ENCODE results near the gene FSTL5. TPM values are rescaled to one million over a fixed set of nuclear protein-coding genes. Genes with fewer than 3 reads are reported as not detected.

The FSTL5 gene
- total and polyA plus RNA-seq, 2 of the 8 experiments (the other 6 are each of a cell fraction or from before 2014, with no cell fraction given), result 0.09 to 0.32 TPM

DNA sequence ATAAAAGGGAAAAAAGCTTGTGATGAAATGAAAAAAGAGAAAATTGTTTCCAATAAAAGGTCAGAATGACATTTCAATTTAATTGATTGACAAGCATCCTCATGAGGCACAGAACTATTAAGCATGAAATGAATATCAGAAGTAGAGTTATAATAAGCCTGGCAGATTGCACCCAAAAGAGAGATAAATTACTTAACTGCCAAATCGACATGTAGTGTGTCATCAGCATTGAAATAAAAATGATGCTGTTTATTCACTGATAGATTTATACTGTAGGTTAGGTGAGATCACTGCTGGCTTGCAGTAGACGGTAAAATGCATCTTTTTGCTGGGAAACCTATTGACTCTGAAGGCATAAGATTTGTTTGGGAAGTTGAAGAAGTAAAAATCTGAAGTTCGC, 507.2 kb downstream of the FSTL5 start (continued):
- TF ChIP-seq, protein P1, sequence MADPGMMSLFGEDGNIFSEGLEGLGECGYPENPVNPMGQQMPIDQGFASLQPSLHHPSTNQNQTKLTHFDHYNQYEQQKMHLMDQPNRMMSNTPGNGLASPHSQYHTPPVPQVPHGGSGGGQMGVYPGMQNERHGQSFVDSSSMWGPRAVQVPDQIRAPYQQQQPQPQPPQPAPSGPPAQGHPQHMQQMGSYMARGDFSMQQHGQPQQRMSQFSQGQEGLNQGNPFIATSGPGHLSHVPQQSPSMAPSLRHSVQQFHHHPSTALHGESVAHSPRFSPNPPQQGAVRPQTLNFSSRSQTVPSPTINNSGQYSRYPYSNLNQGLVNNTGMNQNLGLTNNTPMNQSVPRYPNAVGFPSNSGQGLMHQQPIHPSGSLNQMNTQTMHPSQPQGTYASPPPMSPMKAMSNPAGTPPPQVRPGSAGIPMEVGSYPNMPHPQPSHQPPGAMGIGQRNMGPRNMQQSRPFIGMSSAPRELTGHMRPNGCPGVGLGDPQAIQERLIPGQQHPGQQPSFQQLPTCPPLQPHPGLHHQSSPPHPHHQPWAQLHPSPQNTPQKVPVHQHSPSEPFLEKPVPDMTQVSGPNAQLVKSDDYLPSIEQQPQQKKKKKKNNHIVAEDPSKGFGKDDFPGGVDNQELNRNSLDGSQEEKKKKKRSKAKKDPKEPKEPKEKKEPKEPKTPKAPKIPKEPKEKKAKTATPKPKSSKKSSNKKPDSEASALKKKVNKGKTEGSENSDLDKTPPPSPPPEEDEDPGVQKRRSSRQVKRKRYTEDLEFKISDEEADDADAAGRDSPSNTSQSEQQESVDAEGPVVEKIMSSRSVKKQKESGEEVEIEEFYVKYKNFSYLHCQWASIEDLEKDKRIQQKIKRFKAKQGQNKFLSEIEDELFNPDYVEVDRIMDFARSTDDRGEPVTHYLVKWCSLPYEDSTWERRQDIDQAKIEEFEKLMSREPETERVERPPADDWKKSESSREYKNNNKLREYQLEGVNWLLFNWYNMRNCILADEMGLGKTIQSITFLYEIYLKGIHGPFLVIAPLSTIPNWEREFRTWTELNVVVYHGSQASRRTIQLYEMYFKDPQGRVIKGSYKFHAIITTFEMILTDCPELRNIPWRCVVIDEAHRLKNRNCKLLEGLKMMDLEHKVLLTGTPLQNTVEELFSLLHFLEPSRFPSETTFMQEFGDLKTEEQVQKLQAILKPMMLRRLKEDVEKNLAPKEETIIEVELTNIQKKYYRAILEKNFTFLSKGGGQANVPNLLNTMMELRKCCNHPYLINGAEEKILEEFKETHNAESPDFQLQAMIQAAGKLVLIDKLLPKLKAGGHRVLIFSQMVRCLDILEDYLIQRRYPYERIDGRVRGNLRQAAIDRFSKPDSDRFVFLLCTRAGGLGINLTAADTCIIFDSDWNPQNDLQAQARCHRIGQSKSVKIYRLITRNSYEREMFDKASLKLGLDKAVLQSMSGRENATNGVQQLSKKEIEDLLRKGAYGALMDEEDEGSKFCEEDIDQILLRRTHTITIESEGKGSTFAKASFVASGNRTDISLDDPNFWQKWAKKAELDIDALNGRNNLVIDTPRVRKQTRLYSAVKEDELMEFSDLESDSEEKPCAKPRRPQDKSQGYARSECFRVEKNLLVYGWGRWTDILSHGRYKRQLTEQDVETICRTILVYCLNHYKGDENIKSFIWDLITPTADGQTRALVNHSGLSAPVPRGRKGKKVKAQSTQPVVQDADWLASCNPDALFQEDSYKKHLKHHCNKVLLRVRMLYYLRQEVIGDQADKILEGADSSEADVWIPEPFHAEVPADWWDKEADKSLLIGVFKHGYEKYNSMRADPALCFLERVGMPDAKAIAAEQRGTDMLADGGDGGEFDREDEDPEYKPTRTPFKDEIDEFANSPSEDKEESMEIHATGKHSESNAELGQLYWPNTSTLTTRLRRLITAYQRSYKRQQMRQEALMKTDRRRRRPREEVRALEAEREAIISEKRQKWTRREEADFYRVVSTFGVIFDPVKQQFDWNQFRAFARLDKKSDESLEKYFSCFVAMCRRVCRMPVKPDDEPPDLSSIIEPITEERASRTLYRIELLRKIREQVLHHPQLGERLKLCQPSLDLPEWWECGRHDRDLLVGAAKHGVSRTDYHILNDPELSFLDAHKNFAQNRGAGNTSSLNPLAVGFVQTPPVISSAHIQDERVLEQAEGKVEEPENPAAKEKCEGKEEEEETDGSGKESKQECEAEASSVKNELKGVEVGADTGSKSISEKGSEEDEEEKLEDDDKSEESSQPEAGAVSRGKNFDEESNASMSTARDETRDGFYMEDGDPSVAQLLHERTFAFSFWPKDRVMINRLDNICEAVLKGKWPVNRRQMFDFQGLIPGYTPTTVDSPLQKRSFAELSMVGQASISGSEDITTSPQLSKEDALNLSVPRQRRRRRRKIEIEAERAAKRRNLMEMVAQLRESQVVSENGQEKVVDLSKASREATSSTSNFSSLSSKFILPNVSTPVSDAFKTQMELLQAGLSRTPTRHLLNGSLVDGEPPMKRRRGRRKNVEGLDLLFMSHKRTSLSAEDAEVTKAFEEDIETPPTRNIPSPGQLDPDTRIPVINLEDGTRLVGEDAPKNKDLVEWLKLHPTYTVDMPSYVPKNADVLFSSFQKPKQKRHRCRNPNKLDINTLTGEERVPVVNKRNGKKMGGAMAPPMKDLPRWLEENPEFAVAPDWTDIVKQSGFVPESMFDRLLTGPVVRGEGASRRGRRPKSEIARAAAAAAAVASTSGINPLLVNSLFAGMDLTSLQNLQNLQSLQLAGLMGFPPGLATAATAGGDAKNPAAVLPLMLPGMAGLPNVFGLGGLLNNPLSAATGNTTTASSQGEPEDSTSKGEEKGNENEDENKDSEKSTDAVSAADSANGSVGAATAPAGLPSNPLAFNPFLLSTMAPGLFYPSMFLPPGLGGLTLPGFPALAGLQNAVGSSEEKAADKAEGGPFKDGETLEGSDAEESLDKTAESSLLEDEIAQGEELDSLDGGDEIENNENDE (IDR thresholded peaks at IDR 0.05; ENCODE audit: insufficient replicate concordance, low read length), result no peak
- no peak for TF ChIP-seq EP300 (IDR thresholded peaks at IDR 0.05; ENCODE audit: borderline replicate concordance in 1 of 2, low read depth in 2 of 2, low read length in 2 of 2)
- TF ChIP-seq CBX5 (IDR thresholded peaks at IDR 0.05; ENCODE audit: low read depth, low read length), result no peak
- no peak for TF ChIP-seq SIX5 (IDR thresholded peaks at IDR 0.05; ENCODE audit: low read depth, low read length)
- TF ChIP-seq KDM5A (IDR thresholded peaks at IDR 0.05; ENCODE audit: low read length), result no peak

All from H1 (cell line).